GM18870 (cell line): ENCODE results near the gene CFAP251.

Experiments used
- ATAC-seq: cut with Tn5 transposase; IDR thresholded peaks from one replicate; pipeline ENCODE4 v1.9.1; 2021; ENCODE audit warnings: moderate library complexity; ENCODE audit not compliant: unreplicated experiment

Gene CFAP251

DNA sequence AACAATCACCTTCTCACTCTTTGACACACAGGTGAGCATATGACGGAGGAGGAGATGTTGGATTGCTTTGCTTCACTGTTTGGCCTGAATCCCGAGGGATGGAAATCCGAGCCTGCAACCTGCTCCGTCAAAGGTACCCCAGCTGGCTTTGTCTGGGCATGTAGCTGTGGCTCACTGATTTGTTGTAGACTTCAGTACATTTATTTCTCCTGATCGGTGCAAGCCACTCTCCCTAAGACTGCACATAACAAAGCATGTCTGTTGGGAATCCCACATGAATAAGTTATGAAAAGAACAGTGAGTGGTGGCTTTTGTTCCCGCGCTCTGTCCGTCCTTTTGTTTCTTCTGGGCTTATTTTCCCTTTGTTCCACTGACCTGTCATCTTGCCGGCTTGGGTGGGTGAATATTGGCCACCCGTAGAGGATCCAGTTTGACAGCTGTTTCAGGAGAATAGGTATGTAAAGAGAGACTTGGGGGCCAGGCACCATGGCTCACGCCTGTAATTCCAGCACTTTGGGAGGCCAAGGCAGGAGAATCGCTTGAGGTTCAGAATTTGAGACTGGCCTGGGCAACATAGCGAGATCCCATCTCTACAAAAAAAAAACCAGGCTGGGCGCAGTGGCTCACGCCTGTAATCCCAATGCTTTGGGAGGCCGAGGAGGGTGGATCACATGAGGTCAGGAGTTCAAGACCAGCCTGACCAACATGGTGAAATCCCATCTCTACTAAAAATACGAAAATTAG, 83.2 kb downstream of the CFAP251 start:
- no peak for ATAC-seq

DNA sequence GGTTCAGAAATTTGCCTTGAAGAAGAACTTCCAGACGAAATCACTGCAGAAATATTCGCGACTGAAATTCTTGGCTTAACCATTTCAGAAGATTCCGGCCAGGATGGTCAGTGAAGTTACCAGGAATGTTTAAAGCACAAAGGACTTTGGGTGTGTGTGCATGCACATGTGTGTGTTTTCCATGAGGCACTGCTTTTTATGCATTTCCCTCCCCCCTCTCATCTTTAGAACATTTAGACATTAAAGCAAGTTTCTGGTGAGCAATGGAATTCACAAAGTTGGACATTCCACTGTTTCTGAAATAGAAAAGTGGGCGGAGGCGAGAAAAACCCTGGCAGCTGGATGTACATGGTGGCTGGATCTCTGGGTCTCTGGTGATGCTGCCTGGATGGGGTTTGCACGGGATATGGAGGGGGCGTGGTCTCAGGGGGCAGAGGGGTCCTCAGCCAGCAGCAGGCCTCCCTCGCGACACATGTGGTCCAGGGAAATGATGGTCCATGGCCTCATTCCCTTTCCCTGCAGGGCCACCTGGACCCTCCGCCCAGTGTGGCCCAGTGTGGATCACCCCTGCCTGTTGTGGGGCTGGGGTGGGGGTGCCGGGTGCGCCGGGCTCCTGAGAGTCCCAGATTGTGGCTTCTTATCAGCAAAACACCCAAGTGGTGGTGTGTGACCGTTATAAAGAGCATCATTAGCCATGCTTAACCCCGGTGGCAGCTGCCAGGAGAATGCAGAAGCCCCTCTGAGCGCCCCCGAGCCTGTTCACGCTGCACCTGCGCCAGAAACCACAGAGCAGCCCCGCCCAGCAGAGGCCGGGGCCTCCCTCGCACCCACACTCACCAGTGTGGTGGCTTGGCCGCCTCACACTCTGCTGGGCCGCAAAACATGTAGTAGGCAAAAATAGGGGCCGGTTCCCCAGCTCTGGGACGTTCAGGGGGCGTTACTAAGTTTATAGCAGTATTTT, 85.5 kb downstream of the CFAP251 start:
- ATAC-seq = no peak

DNA sequence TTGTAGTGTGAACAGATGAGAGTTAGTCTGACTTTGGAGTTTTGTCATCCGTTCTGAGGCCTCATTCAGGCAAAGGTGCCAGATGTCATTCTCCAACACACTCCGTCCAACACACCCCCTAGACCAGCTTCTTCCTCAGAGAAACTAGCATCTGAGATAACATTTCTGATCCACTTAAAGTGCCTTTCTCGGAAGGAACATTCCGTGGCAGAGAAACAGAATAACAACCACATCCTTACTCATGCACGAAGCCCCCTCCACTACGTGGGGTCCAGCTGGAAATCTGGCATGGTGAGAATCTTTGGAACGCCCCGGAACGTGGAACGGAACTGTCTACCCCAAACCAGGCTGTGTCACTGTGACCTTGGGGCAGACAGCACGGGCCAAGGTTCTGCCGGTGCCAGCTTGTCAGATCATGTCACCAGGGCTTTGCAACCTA, 86.3 kb downstream of the CFAP251 start:
- ATAC-seq = no peak

DNA sequence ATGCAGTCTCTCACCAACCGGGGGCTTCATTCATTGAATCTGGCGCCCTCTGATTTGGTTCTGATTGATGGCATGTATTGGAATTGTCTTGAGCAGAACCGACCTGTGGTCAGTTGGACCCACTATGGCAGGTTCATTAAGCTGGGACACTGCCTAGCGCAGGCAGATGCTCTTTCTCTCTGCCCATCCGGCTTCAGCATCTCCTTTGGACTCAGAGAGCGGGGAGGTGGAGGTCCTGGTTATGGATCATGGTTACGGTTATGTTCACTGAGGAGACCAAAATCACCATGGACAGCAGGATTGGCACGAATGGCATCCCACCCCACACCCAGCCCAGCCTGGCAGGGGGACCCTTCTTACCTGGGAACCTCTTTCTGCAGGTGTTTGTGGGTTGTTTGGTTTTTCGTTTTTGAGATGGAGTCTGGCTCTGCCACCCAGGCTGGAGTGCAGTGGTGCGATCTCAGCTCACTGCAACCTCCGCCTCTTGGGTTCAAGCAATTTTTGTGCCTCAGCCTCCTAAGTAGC, 86.9 kb downstream of the CFAP251 start:
- ATAC-seq = no peak

DNA sequence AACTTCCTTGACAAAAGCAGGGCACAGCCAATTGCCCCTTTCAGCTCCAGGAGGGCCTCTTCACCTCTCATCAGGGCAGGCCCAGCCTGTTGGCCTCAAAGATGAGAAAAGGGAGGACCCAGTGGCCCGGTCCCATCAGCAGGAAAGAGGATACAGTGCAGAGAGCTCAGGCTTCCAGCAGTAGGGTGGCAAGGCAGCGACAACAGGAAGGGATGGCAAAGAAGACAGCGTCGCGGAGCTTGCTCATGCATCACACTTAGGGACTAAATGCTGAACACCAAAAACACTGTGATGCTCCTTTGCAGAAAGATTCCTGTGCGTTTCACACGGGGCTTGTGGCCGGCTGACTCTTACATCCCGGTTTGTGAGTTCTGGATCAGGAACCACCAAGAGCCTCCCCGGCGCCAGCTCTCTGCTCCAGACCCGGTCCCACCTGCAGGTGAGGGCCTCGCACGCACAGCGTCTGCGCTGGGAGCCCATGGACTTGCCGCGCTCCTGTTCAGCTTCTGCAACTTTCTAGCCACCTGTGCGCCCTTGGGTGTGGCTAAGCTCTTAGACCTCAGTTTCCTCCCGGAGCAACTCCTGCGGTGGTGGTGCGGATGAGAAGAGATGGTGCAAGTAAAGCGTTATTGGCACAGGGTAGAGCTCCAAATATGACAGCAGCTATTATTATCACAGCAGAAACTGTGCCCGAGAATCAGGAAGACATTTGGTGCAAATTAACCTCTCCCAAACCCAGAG, 88.0 kb downstream of the CFAP251 start:
- ATAC-seq = no peak

DNA sequence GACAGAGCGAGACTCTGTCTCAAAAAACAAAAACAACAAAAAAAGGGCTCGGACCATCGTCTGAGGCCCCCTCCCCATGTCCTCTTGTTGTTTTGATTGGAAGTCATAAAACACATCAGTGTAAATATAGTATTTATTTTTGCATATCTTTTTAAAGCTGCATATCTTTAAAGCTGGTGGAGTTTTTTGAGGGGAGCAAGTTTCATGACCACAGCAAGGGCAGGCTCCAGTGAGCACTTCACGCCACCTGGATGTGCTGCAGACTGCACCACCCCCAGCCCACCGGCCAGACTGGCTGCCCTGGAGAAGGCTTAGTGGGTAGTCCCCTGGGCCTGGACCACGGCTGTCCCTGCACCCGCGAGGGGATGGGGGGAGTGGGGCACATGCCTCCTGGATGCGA, 91.3 kb downstream of the CFAP251 start:
- no peak for ATAC-seq

DNA sequence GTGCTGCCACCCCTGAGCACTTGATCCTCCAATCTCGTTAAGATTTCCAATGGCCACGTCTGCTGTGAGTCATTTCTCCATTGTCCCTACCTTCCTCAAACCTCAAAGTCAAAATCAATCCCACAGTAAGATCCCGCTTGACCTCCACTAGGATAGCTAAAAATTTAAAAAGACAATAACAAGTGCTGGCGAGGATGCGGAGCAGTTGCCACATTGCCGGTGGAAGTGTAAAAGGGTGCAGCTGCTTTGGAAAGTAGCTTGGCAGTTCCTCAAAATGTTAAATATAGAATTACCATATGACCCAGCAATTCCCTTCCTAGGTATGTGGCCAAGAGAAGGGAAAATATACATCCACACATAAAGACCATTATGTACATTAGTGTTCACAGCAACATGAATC, 93.8 kb downstream of the CFAP251 start:
- ATAC-seq = no peak

DNA sequence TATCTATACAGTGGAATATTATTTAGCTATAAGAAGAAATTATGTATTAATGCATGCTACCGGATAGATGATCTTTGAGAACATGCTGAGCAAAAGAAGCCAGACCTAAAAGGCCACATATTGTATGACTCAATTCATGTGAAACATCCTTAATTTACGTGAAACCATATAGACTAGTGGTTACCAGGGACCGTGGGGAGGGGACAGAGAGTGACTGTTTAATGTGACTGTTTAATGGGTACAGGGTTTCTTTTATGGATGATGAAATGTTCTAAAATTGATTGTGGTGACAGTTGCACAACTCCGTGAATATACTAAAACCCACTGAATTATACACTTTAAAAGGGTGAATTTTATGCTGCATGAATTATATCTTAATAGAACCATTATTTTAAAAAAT, 94.7 kb downstream of the CFAP251 start:
- no peak for ATAC-seq

DNA sequence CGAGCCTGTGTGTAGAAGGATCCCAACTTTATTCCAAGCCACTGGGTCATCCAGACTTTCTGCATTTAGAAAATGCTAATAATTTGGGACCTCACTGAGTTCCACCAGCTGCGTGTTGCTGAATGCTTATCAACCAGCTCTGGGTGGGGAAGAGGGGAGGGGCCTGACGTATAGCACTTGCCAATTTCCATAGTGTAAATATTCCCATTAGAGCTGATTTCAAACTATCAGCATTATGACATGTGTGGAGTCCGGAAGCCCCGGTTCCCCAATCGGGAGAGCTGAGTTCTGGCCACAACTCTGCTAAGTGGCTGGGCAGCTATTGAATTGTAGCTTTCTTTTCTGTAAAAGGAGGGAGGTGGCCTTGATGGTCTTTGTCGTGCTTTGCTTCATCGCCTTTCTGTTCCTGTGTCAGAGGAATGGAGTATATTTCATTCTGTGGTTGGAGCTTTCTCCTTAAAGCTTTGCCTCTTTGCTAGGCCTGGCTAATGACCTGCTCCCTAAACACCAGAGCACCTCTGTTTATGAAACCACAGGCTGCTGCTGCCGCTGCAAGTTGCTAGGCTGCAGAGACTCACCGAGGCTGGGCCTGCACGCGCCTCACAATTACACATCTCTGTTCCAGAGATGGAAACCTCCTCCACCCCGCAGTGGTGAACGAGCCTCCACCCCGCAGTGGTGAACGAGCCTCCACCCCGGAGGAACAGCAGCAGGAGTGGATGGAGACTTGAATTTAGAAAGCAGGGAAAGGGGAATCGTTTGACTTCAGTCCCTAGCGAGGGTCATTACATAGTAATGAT, 95.6 kb downstream of the CFAP251 start:
- ATAC-seq = no peak

DNA sequence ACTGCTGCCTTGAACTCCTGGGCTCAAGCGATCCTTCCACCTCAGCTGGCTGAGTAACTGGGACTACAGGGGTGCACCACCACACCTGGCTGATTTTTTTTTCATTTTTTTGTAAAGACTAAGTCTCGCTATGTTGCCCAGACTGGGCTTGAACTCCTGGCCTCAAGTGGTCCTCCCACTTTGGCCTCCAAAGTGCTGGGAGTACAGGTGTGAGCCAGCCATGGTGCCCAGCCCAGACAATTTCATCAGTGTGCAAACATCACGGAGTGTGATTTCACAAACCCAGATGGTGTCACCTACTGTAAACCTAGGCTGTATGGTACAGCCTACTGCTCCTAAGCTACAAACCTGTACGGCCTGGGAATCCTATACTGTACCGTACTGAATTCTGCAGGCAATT, 96.4 kb downstream of the CFAP251 start:
- ATAC-seq = no peak

DNA sequence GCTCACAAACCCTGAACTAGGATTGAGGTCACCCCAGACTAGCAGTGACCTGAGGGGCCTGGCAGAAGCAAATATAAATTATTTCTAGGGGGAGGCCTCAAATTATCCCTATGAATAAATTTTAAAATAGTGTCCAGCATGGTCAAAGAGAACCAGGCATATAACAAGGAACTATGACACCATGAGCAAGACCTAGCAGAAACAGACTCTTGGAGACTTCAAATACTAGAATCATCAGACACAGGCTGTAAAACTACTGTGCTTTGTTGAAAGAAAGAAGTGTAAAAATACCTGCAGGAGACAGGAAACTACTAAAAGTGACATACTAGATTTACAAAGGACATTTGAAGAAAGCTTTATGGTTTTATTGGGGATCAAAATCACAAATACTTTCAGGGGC, 100.1 kb downstream of the CFAP251 start:
- ATAC-seq = no peak

DNA sequence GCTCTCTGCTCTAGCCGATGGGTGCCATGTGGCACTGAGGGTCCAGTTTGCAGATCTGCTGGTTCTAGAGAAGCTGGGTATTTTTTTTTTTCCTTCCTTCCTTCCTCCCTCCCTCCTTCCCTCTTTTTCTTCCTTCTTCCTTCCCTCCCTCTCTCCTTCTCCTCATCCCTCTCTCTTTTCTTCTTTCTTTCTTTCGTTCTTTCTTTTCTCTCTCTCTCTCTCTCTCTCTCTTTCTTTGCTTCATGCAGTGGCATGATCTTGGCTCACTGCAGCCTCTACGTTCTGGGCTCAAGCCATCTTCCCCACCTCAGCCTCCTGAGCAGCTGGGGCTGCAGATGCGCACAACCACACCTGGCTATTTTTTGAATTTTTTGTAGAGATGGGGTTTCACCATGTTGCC, 100.5 kb downstream of the CFAP251 start:
- ATAC-seq = no peak

DNA sequence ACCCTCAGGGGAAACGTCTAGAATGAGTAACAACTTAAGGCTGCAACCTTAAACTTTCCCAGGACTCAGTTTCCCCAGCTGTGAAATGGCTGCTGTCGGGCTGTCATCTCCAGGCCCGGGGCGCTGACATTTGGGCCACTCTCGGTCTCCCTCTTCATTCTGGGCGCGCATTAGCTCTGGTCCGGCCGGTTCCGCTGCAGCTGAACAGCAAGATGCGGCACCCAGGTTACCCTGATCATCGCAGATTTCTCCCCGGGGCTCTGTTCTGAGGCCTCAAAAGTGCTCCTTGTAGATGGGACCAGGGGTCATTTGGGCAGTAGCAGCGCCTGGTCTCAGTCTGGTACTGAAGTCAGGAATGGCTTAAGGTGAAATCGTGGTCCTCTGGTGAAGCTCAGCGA, 102.4 kb downstream of the CFAP251 start:
- no peak for ATAC-seq

DNA sequence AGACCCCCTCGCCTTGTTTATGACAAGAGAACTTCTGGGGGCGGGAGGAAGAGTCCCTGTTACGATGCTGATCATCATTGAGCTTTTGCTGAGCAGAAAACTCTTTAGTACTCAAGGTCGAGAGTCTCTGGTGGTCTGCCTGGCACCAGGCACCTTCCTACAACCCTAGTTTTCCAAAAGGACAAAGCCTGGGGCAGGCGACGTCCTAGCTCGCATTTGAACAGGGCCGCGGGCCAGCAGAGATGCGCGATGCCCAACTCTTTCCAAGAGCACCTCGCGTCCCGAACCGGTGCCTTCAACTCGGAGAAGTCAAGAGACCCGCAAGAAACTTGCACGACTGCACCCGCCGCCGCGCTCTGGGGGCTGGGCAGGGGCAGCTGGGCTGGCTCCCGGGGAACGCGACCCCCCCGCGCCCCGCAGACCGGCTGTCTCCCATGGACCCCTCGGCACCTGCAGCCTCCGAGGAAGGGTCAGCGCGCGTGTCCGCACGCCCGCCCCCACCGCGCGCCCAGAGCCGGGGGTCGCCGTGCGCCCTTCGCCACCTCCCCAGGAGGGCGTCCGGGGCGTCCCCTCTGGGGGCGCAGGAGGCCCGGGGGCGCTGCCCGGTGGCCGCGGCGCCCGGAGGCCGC, 102.9 kb downstream of the CFAP251 start:
- no peak for ATAC-seq

DNA sequence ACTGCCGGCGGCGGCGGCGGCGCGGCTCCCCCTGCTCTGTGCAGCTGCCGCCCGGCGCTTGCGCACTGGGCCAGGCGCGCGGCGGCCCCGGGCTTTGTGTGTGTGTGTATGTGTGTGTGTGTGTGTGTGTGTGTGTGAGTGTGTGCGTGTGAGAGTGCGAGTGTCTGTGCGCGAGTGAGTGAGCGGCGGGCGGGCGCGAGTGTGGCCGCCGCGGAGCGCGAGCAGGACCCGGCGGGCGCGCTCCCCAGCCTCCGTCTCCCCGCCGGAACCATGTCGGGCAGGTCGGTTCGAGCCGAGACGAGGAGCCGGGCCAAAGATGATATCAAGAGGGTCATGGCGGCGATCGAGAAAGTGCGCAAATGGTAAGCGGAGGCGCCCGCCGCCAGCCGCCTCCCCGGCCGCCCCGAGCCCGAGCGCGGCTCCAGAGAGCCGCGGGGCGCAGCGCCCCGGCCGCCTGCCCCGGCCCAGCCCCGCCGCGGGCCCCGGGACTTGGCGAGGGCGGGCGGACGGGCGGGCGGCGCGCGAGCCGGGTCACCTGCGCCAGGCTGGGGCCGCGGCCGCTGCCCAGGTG, 103.5 kb downstream of the CFAP251 start, which contains the start of gene BCL7A:
BCL7A (plus strand) TSS at position 63 of the 571 bp plus-strand sequence; CDS start at position 271, 208 bp downstream.
- no peak for ATAC-seq

DNA sequence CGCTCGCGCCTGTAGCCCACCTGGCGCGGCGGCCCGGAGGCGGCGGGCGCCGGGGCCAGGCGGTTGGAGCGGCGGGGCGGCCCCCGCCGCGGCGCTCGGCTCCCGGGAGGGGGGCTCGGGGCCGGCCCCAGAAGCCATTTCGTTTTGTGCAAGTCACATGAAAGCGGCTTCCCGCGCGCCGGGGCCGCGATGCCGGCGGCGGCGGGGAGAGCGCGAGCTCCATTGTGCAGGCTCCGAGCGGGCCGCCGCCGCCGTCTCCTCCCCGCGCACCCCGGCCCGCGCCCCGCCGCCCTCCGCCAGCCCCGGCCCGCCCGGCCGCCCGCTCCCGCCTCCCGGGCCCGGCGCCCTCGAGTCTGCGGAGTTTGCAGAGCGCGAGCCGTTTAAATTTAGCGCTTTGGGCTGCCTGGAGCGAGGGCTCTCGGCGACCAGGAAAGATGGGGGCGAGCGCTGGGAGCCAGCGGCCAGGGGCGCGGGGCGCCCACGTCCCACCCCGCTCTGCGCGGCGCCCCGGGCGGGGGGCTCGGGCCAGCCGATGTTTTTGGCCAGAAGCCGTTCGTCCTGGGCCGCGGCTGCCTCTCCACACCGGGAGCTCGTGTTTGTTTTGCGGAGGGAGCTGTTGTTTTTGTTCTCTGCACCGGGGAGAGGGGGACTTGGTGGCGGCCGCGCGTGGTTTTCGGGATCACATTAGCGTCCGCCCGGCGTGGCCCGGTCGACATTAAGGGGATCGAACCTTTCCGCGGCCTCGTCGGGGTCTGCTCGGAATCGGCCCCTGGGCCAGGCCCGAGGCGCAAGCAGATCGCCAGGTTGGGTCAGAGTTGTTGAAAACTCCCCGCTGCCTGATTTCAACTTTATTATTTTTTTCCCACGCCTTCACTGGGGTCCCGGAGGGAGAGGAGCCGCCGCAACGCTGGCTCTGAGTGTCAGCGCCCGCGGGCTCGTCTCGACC, 104.3 kb downstream of the CFAP251 start:
- ATAC-seq = no peak

DNA sequence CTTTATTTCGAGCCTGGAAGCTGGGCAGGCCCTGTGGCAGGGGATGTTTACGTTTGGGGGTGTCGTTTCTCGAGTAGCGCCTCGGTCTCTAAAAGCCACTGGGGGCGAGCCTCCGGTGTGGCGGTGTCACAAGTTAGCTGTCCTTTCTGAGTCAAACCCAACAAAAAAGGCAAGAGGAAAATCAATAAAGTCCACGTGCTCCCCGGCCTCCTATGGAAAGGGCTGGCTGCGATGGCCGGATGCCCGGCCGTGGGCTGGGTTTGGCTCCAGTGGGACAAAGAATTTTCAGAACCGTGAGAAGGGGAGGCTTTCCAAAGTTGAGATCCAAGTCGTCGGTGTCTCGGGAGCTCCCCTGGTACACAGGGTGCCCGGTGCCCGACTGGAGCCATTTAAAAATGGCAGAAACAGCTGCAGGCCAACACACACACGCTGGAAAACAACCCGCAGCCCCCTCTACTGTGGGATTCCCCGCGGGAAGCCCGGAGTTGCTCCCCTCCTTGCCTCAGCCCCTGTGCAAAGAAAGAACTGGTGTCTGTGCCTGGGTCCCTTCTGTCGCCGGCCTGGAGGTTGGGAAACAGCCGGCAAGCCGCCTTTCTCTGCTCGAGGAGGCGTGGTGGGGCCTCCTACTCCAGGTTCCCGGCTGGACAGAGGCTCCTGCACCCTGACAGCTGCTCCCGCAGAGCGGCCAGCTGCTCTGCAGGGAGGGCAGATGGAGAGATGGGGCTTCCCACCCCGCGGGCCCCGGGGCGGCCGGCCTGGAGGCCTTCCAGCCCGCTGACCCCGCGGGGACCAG, 105.1 kb downstream of the CFAP251 start:
- no peak for ATAC-seq
